Neuron (in vitro differentiated cells): ENCODE results near the gene ASB3.
A peak's percentile ranks its signal among the peaks of the same experiment; 100 is the strongest.
"Not testable (repeated sequence)": the region's sequence is repeated elsewhere in the genome, so short reads cannot be mapped to it uniquely, and the experiment has no call there.

ENCODE experiments used
- H2AFZ ChIP-seq: one replicate; pipeline ENCODE4 v1.6.1; 2013; ENCODE audit warnings: low read depth, mild to moderate bottlenecking, inconsistent platforms, low read length, moderate library complexity
- H3K27me3 ChIP-seq: one replicate; pipeline ENCODE4 v1.6.1; 2013; ENCODE audit warnings: low read length; ENCODE audit not compliant: insufficient read depth
- H3K36me3 ChIP-seq: one replicate; pipeline ENCODE4 v1.6.1; 2013; ENCODE audit warnings: low read length; ENCODE audit not compliant: insufficient read depth
- H3K4me1 ChIP-seq: one replicate; pipeline ENCODE4 v1.6.1; 2013; ENCODE audit warnings: low read length; ENCODE audit not compliant: insufficient read depth
- H3K4me3 ChIP-seq: 2 replicates; pipeline ENCODE4 v1.5.1; 2013; ENCODE audit warnings: mild to moderate bottlenecking, low read length, moderate library complexity
- H3K9me3 ChIP-seq: one replicate; pipeline ENCODE4 v1.6.1; 2013; ENCODE audit warnings: low read length

Gene ASB3, protein sequence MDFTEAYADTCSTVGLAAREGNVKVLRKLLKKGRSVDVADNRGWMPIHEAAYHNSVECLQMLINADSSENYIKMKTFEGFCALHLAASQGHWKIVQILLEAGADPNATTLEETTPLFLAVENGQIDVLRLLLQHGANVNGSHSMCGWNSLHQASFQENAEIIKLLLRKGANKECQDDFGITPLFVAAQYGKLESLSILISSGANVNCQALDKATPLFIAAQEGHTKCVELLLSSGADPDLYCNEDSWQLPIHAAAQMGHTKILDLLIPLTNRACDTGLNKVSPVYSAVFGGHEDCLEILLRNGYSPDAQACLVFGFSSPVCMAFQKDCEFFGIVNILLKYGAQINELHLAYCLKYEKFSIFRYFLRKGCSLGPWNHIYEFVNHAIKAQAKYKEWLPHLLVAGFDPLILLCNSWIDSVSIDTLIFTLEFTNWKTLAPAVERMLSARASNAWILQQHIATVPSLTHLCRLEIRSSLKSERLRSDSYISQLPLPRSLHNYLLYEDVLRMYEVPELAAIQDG

DNA sequence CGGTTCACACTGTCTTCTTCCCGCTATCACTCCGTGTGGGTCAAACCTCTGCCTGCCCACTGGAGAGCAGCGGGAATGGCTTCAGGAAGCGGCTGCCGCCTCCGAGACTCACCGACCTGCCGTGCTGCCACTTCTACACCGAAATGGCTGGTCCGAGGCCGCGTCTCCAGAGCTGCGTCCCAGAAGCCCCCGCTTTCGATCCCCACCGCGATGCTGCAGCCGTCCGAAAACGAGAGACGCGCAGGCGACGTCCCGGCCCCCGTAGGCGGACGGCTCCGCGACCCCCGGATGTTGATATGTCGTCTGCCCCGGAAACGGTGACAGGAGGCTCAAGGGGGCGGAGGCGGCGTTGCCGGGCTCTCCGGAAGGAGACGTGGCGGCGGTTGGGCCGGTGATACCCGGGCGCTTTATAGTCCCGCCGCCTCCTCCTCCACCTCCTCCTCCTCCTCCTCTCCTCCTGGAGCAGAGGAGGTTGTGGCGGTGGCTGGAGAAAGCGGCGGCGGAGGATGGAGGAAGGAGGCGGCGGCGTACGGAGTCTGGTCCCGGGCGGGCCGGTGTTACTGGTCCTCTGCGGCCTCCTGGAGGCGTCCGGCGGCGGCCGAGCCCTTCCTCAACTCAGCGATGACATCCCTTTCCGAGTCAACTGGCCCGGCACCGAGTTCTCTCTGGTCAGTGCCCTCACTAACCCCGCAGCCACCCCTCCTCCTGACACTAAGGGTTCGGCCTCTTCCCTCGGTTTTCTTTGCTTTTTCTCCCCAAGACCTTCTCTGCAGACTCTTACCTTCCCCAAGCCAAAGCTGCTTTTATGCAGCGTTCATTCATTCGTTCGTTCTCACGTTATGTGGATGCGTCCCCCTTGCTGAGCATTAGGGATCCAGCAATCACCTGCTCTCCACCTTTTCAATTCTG, at the start of gene ASB3, which contains the start of gene ERLEC1:
ASB3 (minus strand) TSS at position 249 of the 909 bp plus-strand sequence. CDS start 21,381 bp downstream, outside the sequence.
ERLEC1 (plus strand) TSS at position 340 of the 909 bp plus-strand sequence; CDS start at position 507, 167 bp downstream.
- no peaks in the 10 kb centered on the region for H3K9me3 ChIP-seq
- H2AFZ ChIP-seq, result peak within 1 kb of the TSS; percentile 72
- no peaks in the 10 kb centered on the region for H3K27me3 ChIP-seq
- H3K4me3 ChIP-seq, result peak within 1 kb of the TSS; percentile 90
- H3K4me1 ChIP-seq, result peaks cover 26% of the 10 kb centered on the region
- H3K36me3 ChIP-seq, result peaks cover 3% of the 10 kb centered on the region

DNA sequence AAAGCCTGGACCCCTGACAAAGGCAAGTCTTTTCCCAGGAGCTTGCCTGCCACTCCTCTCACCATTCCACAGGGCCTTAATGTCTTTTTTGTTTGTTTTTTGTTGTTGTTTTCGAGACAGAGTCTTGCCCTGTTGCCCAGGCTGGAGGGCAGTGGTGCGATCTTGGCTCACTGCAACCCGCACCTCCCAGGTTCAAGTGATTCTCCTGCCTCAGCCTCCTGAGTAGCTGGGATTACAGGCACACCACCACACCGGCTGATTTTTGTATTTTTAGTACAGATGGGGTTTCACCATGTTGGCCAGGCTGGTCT, 43.2 kb upstream of the ASB3 start:
- not testable (repeated sequence) for H2AFZ ChIP-seq, H3K9me3 ChIP-seq, H3K4me3 ChIP-seq, H3K36me3 ChIP-seq, H3K27me3 ChIP-seq
- peaks cover 24% of the 10 kb centered on the region for H3K4me1 ChIP-seq

DNA sequence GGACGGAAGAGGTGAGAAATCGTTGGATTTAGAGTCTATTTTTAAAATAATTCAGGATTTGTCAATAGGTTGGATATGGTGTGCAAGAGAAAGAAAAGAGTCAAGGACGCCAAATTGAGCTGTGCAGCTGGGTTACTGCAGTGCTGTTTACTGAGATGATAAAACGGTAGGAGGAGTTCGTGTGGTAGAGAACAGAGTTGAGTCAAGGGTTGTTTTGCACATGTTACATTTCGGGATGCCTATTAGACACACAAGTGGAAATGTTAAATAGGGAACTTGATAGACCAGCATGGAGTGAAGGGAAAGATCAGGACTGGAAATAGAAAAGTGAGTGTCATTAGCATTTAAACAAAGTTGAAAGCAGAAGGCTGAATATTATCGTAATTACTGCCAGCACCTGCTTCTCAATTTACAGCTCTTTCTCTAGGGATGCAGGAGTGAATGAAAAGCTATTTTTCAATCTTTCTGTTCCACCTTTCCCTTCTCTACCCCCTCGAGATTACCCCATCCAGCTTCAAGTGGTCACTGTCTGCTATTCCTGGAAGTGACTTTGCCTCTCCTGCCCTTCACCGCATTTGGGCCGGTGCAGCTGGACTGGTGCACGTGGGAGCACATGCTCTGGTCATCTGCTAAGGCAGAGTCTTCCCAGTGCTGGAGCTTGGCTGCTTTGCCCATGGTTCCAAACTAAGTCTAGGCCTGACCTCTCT, 42.7 kb upstream of the ASB3 start:
- Histone ChIP-seq H3K27me3 (no peaks in the 10 kb centered on the region), H3K36me3 (no peaks in the 10 kb centered on the region), H3K9me3 (no peaks in the 10 kb centered on the region), H3K4me3 (no peak overlapping the region), H2AFZ (no peak overlapping the region), H3K4me1 (peaks cover 24% of the 10 kb centered on the region)

DNA sequence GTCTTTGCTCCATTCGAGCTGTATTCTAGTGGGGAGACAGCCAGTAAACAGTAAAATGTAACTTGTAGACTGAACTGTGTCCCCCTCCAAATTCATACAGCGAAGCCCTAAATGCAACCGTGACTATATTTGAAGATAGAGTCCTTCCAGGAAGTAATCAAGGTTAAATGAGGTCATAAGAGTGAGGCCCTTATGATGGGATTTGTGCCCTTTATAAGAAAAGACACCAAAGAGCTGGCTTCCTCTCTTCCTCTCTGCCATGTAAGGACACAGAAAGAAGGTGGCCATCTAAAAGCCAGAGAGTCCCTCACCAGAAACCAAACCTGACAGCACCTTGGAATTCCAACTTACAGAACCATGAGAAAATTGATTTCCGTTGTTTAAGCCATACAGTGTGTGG, 41.6 kb upstream of the ASB3 start:
- no peaks in the 10 kb centered on the region for H3K36me3 ChIP-seq
- no peaks in the 10 kb centered on the region for H3K9me3 ChIP-seq
- H3K4me1 ChIP-seq, result peaks cover 24% of the 10 kb centered on the region
- H2AFZ ChIP-seq, result no peak overlapping the region
- H3K27me3 ChIP-seq, result no peaks in the 10 kb centered on the region
- no peak overlapping the region for H3K4me3 ChIP-seq

DNA sequence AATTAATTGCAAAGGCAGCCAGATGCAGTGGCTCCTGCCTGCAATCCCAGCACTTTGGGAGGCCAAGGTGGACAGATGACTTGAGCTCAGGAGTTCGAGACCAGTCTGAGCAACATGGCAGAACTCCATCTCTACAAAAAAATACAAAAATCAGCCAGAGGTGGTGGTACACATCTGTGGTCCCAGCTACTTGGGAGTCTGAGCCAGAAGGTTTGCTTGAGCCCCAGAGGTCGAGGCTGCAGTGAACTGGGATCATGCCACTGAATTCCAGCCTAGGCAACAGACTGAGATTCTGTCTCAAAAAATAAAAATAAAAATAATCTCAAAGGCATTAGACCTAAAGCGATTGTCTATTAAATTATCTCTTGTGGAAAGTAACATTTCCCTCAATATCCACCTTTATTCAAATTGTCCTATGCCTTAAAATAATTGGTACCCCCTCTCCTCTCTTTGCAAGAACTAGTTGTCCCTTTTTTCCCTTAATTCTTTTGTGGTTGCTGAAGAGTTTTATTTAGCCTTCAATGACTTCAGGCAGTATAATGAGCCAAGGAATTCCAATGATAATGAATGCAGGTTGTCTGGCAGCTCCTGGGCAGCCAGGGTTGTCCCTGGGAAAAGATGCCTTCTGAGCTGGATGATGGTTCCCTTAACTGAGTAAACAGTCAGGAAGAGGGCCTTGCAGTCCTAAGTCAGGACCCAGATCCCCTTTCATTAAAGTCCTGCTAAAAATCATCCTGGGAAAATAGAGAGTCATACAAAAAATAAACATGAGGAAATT, 40.8 kb upstream of the ASB3 start:
- peaks cover 24% of the 10 kb centered on the region for H3K4me1 ChIP-seq
- no peaks in the 10 kb centered on the region for H3K36me3 ChIP-seq
- no peaks in the 10 kb centered on the region for H3K9me3 ChIP-seq
- H3K4me3 ChIP-seq, result no peak overlapping the region
- H2AFZ ChIP-seq, result no peak overlapping the region
- H3K27me3 ChIP-seq, result no peaks in the 10 kb centered on the region

DNA sequence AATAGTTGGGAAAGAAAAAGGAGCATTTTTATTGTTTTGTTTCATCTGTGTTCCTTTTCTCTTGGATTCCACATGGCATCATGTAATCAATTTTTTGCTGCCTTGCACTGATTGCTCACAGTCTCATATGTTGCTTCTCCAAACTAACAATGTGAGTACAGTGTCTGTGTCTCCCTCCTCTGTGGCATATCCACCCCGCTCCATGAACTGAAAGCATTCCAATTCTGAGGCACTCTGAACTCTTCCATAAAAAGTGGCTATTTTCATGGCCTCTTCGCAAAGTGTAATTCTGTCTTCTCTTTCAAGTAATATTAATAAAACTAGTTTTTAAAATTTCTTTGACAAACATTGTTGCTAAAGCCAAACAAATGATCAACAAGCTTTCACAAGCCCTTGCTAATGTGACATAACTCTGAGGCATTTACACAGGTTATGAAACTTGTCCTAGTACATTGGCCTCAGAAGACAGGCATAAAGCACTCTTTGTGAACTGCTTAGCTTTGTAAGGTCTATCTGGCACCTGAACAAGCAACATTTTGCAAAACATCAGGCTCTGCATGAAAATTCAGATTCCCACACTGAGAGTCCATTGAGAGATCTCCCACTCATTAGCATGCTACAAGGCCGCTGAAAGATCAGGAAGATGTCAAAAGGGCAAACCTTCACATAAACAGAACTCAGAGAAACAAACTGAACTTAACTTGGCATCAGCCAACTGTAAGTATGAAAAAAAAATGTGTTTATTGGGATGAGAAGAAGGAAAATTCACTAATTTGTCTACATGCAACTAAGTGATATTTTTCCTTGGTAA, 40.0 kb upstream of the ASB3 start:
- H3K9me3 ChIP-seq, result no peaks in the 10 kb centered on the region
- H2AFZ ChIP-seq, result no peak overlapping the region
- no peaks in the 10 kb centered on the region for H3K36me3 ChIP-seq
- H3K4me1 ChIP-seq, result peaks cover 24% of the 10 kb centered on the region
- H3K27me3 ChIP-seq, result no peaks in the 10 kb centered on the region
- H3K4me3 ChIP-seq, result no peak overlapping the region

DNA sequence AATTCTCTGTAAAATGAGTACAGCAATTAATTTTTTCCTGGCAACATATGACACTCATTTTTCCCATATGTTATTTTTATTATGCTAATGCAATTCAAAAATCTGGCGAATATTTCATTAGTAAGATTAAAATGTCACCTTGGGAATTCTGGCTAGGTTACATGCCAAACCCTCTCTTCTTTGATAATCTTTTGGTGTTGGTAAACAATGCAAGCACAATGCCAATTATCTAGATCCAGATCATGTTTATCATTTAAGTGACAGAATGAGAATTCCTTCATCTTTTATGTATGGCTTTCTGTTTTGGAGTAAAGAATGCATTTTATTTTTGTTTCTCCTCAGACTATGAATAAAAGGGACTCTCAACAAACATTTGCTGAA, 39.3 kb upstream of the ASB3 start:
- Histone ChIP-seq H3K27me3 (no peaks in the 10 kb centered on the region), H3K4me1 (peaks cover 24% of the 10 kb centered on the region), H3K9me3 (no peaks in the 10 kb centered on the region), H3K36me3 (no peaks in the 10 kb centered on the region), H3K4me3 (no peak overlapping the region), H2AFZ (no peak overlapping the region)

DNA sequence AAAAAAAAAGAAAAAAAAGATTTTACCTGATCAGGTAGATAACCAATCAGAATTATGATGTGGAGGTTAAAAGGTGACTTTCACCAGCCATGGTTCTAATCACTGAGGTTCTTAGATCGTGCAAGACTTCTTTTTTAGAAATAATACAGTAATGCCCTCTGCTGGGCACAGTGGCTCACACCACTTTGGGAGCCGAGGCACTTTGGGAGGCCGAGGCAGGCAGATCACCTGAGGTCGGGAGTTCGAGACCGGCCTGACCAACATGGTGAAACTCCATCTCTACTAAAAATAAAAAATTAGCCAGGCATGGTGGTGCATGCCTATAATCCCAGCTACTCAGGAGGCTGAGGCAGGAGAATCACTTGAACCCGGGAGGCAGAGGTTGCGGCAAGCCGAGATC, 36.9 kb upstream of the ASB3 start:
- H2AFZ ChIP-seq, H3K36me3 ChIP-seq, H3K27me3 ChIP-seq, H3K9me3 ChIP-seq, H3K4me3 ChIP-seq: not testable (repeated sequence)
- peaks cover 24% of the 10 kb centered on the region for H3K4me1 ChIP-seq

DNA sequence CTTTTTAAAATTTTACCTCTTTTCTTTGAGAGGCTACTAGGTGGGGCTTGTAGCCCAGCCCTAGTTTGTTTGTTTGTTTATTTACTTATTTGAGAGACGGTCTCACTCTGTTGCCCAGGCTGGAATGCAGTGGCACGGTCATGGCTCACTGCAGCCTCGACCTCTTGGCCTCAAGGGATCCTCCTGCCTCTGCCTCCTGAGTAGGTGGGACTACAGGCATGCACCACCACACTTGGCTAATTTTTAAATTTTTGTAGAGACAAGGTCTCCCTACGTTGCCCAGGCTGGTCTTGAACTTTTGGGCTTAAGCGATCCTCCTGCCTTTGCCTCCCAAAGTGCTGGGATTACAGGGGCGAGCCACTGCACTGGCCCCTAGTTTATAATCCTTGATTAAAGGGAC, 35.1 kb upstream of the ASB3 start:
- Histone ChIP-seq H2AFZ (no peak overlapping the region), H3K27me3 (no peaks in the 10 kb centered on the region), H3K4me3 (no peak overlapping the region), H3K36me3 (peaks cover 13% of the 10 kb centered on the region), H3K4me1 (peaks cover 11% of the 10 kb centered on the region), H3K9me3 (no peaks in the 10 kb centered on the region)

DNA sequence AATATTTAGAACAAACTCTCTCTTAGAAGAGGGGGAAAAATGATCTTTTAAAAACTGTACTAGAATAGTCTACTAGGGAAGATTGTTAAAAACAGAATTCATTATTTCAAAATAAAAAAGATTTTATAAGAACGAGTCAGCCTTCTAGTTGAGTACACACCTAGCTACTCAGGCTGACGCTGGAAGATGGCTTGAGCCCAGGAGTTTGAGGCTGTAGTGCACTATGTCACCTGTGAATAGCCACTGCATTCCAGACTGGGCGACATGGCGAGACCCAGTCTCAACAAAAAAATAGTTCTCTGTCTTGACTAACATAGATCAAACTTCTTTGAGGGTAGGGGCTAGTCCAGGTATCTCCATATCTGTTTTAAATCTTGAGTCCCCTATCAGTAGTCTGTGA, 34.0 kb upstream of the ASB3 start:
- H3K4me3 ChIP-seq, result no peak overlapping the region
- H3K36me3 ChIP-seq, result peaks cover 22% of the 10 kb centered on the region
- H3K4me1 ChIP-seq, result no peaks in the 10 kb centered on the region
- H2AFZ ChIP-seq, result no peak overlapping the region
- H3K9me3 ChIP-seq, result no peaks in the 10 kb centered on the region
- no peaks in the 10 kb centered on the region for H3K27me3 ChIP-seq

DNA sequence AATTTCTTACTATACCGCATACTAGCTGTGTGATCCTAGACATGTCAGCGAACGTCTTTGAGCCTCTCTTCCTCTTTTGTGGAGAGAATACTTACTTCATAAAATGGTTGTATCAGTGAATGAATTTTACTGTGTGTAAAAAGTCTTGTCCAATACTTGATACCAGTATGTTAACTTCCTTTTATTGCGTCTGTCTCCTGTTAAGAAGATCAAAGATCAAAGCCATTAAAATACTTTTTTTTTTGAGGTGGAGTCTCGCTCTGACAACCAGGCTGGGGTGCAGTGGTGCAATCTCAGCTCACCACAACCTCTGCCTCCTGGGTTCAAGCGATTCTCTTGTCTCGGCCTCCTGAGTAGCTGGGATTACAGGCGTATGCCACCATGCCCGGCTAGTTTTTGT, 33.3 kb upstream of the ASB3 start:
- no peak overlapping the region for H3K4me3 ChIP-seq
- H3K27me3 ChIP-seq, result no peaks in the 10 kb centered on the region
- H3K36me3 ChIP-seq, result peaks cover 29% of the 10 kb centered on the region
- no peak overlapping the region for H2AFZ ChIP-seq
- H3K4me1 ChIP-seq, result no peaks in the 10 kb centered on the region
- no peaks in the 10 kb centered on the region for H3K9me3 ChIP-seq

DNA sequence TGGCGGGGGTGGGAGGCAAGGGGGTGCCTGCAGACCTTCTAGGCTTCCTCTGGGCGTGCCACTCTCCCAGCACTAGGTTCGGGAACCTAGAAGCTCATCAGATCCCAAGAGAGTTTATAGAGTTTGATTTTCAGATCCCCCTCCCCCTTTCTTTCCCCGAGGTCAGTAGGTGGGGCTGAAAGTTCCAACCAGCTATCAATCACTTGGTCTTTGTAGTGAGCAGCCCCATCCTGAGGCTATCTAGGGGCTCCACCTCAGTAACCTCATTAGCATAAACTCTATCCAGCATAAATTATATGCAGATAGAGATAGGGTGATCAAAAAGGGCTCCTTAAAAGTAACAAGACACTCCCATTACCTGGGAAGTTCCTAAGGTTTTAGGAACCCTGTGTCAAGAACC, 32.9 kb upstream of the ASB3 start:
- Histone ChIP-seq H3K4me3 (no peak overlapping the region), H3K9me3 (no peaks in the 10 kb centered on the region), H3K36me3 (peaks cover 31% of the 10 kb centered on the region)

More for the DNA sequence above, 32.9 kb upstream of the ASB3 start:
- Histone ChIP-seq H3K4me1 (no peaks in the 10 kb centered on the region), H2AFZ (no peak overlapping the region), H3K27me3 (no peaks in the 10 kb centered on the region)
